A549 (cell line): Measurements from ENCODE around the gene FAM174B. TPM values are rescaled to one million over a fixed set of nuclear protein-coding genes. Genes with fewer than 3 reads are reported as not detected.

Source experiments
- ATAC-seq, 2 experiments: fragments of 200-7000 bp in 1 of 2; fragments of >200 bp in 1 of 2; cut with Nextera tagmentation in 1 of 2; cut with Tn5 transposase in 1 of 2; 3 replicates each; pipeline versions ENCODE4 v1.8.0 to v1.9.1; 2018 to 2020; ENCODE audit warnings: mild to moderate bottlenecking in 1 of 2, moderate library complexity in 1 of 2
- CTCF ChIA-PET: fragments of 300-600 bp; sonication (Branson Sonifier 250); formaldehyde crosslinking; extraction: SDS; loops from one replicate; lab custom pipeline; 2021; ENCODE audit warnings: antibody characterized with exemption, inconsistent platforms; lab: Yijun Ruan, JAX
- POLR2A ChIA-PET: fragments of 350-600 bp; formaldehyde crosslinking; extraction: SDS; loops from one replicate; lab custom pipeline; 2021; ENCODE audit warnings: antibody characterized with exemption, inconsistent platforms; lab: Yijun Ruan, JAX
- DNase-seq, 2 experiments: peaks; one replicate each; pipeline versions ENCODE4 v3.0.0 to v3.0.0-alpha.2; 2011 to 2016; ENCODE audit warnings: low read depth in 1 of 2, low spot score in 1 of 2
- FAIRE-seq: peaks from 2 replicates; lab custom pipeline; 2011; peaks lifted over from hg19 to GRCh38; lab: Jason Lieb, UNC
- H3K27ac ChIP-seq, 2 experiments: fragments of >200 bp; sonication (Bioruptor Twin); formaldehyde crosslinking; 3 replicates each; pipeline ENCODE4 v1.5.1; 2016 to 2017
- H3K4me1 ChIP-seq: fragments of >200 bp; sonication (Bioruptor Twin); formaldehyde crosslinking; 3 replicates; pipeline ENCODE4 v1.6.1; 2016
- H3K4me2 ChIP-seq: fragments of >200 bp; sonication (Bioruptor Twin); formaldehyde crosslinking; 3 replicates; pipeline ENCODE4 v1.6.1; 2016
- H3K4me3 ChIP-seq: fragments of >200 bp; sonication (Bioruptor Twin); formaldehyde crosslinking; 3 replicates; pipeline ENCODE4 v1.5.1; 2016
- H3K9me3 ChIP-seq: fragments of >200 bp; sonication (Bioruptor Twin); formaldehyde crosslinking; 3 replicates; pipeline ENCODE4 v1.6.1; 2016
- BCL3 ChIP-seq: fragments of >200 bp; sonication (Bioruptor Twin); formaldehyde crosslinking; IDR thresholded peaks from 3 replicates; pipeline ENCODE4 v1.6.1; 2016
- CBX8 ChIP-seq: fragments of 200-600 bp; sonication (generic); IDR thresholded peaks from 2 replicates; pipeline ENCODE4 v1.6.1; 2016
- CEBPB ChIP-seq, 2 experiments: fragments of >200 bp in 1 of 2; sonication (Bioruptor Twin) in 1 of 2; formaldehyde crosslinking in 1 of 2; IDR thresholded peaks; 2 replicates each; pipeline ENCODE4 v1.6.1; 2012 to 2016
- CHD2 ChIP-seq: fragments of 150-350 bp; IDR thresholded peaks from 2 replicates; pipeline ENCODE4 v1.6.1; 2014; ENCODE audit warnings: low read length; ENCODE audit not compliant: partially characterized antibody
- EHF ChIP-seq: fragments of 250-450 bp; sonication (Bioruptor Pico); IDR thresholded peaks from 2 replicates; pipeline ENCODE4 v1.5.0; 2020; ENCODE audit warnings: mild to moderate bottlenecking
- EHMT2 ChIP-seq: fragments of 200-600 bp; sonication (generic); IDR thresholded peaks from 2 replicates; pipeline ENCODE4 v1.6.1; 2016; ENCODE audit warnings: antibody characterized with exemption, low read depth, mild to moderate bottlenecking, moderate library complexity
- GATA3 ChIP-seq: IDR thresholded peaks from 2 replicates; pipeline ENCODE4 v1.6.1; 2012; ENCODE audit warnings: borderline replicate concordance
- HOXA7 ChIP-seq: fragments of 250-450 bp; sonication (Bioruptor Pico); IDR thresholded peaks from 2 replicates; pipeline ENCODE4 v1.5.0; 2020; ENCODE audit warnings: mild to moderate bottlenecking, moderate library complexity
- HOXB5 ChIP-seq: fragments of 250-450 bp; sonication (Bioruptor Pico); IDR thresholded peaks from 2 replicates; pipeline ENCODE4 v1.5.0; 2020; ENCODE audit warnings: mild to moderate bottlenecking, moderate library complexity
- NFE2L2 ChIP-seq: fragments of 150-350 bp; conservative IDR thresholded peaks from 2 replicates; pipeline ENCODE4 v1.6.1; 2014; ENCODE audit warnings: low read length
- PBX3 ChIP-seq: IDR thresholded peaks from 2 replicates; pipeline ENCODE4 v1.6.1; 2012
- PHF8 ChIP-seq: fragments of 200-600 bp; sonication (generic); IDR thresholded peaks from 2 replicates; pipeline ENCODE4 v1.6.1; 2016; ENCODE audit warnings: low read depth, mild to moderate bottlenecking, antibody characterized with exemption, moderate library complexity, borderline replicate concordance
- TFCP2L1 ChIP-seq: fragments of 250-450 bp; sonication (Bioruptor Pico); IDR thresholded peaks from 2 replicates; pipeline ENCODE4 v1.5.0; 2021; ENCODE audit warnings: mild to moderate bottlenecking
- USF2 ChIP-seq: fragments of 450-650 bp; IDR thresholded peaks from 2 replicates; pipeline ENCODE4 v1.6.1; 2014; ENCODE audit warnings: antibody characterized with exemption
- ZFP36 ChIP-seq: fragments of 450-650 bp; IDR thresholded peaks from 2 replicates; pipeline ENCODE4 v1.6.1; 2014; ENCODE audit warnings: borderline replicate concordance; ENCODE audit not compliant: partially characterized antibody
- WGBS: methylation state at CpG from one replicate; pipeline ENCODE4 v1.1.6; 2017; ENCODE audit errors: missing lambda C conversion rate; 5-methylcytosine and 5-hydroxymethylcytosine counted together
- polyA plus RNA-seq, 4 experiments: library from polyadenylated mRNA; depleted of rRNA in 3 of 4; stranded (reverse); fragments of >200 nt; fragmentation: RNase III in 1 of 4; extraction: RNeasy Plus Mini Kit Qiagen cat#74134 plus additional on column Dnase treatment in 1 of 4; gene quantifications; 2 replicates in 3 of 4; 3 replicates in 1 of 4; pipeline ENCODE4 v1.2.3, GENCODE V29; 2011 to 2017

FAM174B gene
- polyA plus RNA-seq, 2 of the 4 experiments (the other 2 are of a cell fraction): 4.6 to 13.9 TPM

GRCh38 chr15:92646216-92646615, 9.4 kb downstream of the FAM174B start:
- H3K4me1 ChIP-seq: no peaks in the 10 kb centered on the region
- no peak for ATAC-seq
- TF ChIP-seq TFCP2L1 (CRISPR knock-in tag): no peak
- no peak for TF ChIP-seq NFE2L2
- no peak for TF ChIP-seq GATA3
- no peak for TF ChIP-seq CHD2
- no peak for TF ChIP-seq BCL3
- TF ChIP-seq HOXA7 (CRISPR knock-in tag): no peak
- no peak for TF ChIP-seq CBX8
- TF ChIP-seq EHMT2: no peak
- TF ChIP-seq CEBPB (IDR thresholded peaks at IDR 0.05): no peak
- TF ChIP-seq EHF: no peak
- TF ChIP-seq HOXB5 (CRISPR knock-in tag): no peak
- TF ChIP-seq, all 56 proteins: peak for 0
- FAIRE-seq (no peak), DNase-seq (no peak)
- CTCF ChIA-PET: interaction anchor here (1.2 kb wide), 1 partner anchor 125 kb away, joined by 4 read pairs; no protein-coding TSS in a partner anchor
- WGBS: 82% methylated on average over 2 of the region's 2 CpGs
- H3K9me3 ChIP-seq: peaks cover 4% of the 10 kb centered on the region; the same call in 1 of the 3 replicates
- H3K4me3 ChIP-seq: no peak overlapping the region
- H3K27ac ChIP-seq: no peak overlapping the region
- no peak overlapping the region for H3K4me2 ChIP-seq
- POLR2A ChIA-PET: no interaction called here

GRCh38 chr15:92645731-92646130, 9.8 kb downstream of the FAM174B start:
- POLR2A ChIA-PET: no interaction called here
- no peak; a peak in 1 of 6 replicates for ATAC-seq
- CTCF ChIA-PET: interaction anchor here (1.0 to 1.2 kb wide), 3 partner anchors 42 to 124 kb away, joined by 3 to 4 read pairs (median 3); no protein-coding TSS in a partner anchor
- Histone ChIP-seq H3K9me3 (peaks cover 8% of the 10 kb centered on the region; the same call in 2 of the 3 replicates), H3K4me1 (no peaks in the 10 kb centered on the region), H3K4me2 (no peak overlapping the region), H3K27ac (no peak overlapping the region), H3K4me3 (no peak overlapping the region)
- 32% methylated on average over 2 of the region's 2 CpGs for WGBS
- FAIRE-seq: no peak
- DNase-seq: no peak
- no peak for TF ChIP-seq PHF8
- no peak for TF ChIP-seq BCL3

GRCh38 chr15:92645051-92645631, 10.4 kb downstream of the FAM174B start:
- FAIRE-seq: no peak
- no peak for DNase-seq
- no peaks in the 10 kb centered on the region for H3K4me1 ChIP-seq
- no peak overlapping the region for H3K27ac ChIP-seq
- no peak for TF ChIP-seq CHD2
- TF ChIP-seq USF2: no peak
- no peak for TF ChIP-seq TFCP2L1 (CRISPR knock-in tag)
- no peak for TF ChIP-seq EHF
- peak; percentile 24; the same call in 1 of the 2 replicates for TF ChIP-seq GATA3
- TF ChIP-seq ZFP36: no peak
- TF ChIP-seq PBX3: no peak
- TF ChIP-seq, all 56 proteins: peak for 1
- H3K4me2 ChIP-seq: no peak overlapping the region
- no peak overlapping the region for H3K4me3 ChIP-seq
- H3K9me3 ChIP-seq: peaks cover 14% of the 10 kb centered on the region
- WGBS: 66% methylated on average over 6 of the region's 6 CpGs
- ATAC-seq: peak in 1 of 2 experiments; percentile 30; a peak in 2 of 6 replicates
- ChIA-PET CTCF (interaction anchor here (1.0 to 1.2 kb wide), 3 partner anchors 42 to 123 kb away, joined by 3 read pairs; no protein-coding TSS in a partner anchor), POLR2A (no interaction called here)
